GM19467 (cell line): Measurements from ENCODE around the gene CBX7.

Experiments
- ATAC-seq: cut with Tn5 transposase; IDR thresholded peaks from one replicate; pipeline ENCODE4 v1.9.1; 2021; ENCODE audit warnings: mild to moderate bottlenecking, moderate library complexity; ENCODE audit not compliant: unreplicated experiment

Gene CBX7

GRCh38 chr22:39152511-39153219 is at the start of gene CBX7:
TSS of gene CBX7 (minus strand) at chr22:39152680. CDS start at chr22:39152444, 236 bp downstream.
- ATAC-seq = peak; percentile 76

DNA sequence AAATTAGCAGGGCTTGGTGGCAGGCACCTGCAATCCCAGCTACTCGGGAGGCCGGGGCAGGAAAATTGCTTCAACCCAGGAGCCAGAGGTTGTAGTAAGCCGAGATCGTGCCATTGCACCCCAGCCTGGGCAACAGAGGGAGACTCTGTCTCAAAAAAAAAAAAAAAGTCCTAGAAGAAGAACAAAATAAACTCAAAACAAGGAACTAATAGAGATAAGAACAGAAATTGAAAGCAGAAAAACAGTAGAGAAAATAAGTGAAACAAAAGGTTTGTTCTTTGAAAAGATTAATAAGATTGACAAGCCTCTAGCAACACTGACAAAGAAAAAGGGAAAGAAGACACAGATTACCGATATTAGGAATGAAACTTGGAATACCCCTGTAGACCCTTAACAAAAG is 45.1 kb upstream of the CBX7 start:
- ATAC-seq = no peak

DNA sequence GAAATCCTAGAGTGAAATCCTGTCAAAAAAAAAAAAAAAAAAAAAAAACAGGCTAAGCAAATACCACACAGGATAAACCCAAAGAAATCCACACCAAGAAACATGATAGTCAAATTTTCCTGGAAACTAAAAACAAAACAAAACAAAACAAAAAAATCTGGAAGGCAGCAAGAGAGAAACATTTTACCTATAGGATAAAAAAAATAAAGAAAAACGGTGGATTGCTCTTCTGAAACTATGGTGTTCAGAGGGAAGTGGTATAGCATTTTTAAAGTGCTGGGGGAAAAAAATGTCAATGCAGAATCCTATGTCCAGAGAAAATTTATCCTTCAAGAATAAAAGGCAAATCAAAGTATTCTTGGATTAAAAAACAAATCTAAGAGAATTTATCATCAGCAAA is 41.6 kb upstream of the CBX7 start:
- no peak for ATAC-seq

- no peak for ATAC-seq
These were observed 36.3 kb upstream of the CBX7 start for GRCh38 chr22:39188809-39189208.

- ATAC-seq = no peak
These were observed 33.1 kb upstream of the CBX7 start for GRCh38 chr22:39185601-39186012.

DNA sequence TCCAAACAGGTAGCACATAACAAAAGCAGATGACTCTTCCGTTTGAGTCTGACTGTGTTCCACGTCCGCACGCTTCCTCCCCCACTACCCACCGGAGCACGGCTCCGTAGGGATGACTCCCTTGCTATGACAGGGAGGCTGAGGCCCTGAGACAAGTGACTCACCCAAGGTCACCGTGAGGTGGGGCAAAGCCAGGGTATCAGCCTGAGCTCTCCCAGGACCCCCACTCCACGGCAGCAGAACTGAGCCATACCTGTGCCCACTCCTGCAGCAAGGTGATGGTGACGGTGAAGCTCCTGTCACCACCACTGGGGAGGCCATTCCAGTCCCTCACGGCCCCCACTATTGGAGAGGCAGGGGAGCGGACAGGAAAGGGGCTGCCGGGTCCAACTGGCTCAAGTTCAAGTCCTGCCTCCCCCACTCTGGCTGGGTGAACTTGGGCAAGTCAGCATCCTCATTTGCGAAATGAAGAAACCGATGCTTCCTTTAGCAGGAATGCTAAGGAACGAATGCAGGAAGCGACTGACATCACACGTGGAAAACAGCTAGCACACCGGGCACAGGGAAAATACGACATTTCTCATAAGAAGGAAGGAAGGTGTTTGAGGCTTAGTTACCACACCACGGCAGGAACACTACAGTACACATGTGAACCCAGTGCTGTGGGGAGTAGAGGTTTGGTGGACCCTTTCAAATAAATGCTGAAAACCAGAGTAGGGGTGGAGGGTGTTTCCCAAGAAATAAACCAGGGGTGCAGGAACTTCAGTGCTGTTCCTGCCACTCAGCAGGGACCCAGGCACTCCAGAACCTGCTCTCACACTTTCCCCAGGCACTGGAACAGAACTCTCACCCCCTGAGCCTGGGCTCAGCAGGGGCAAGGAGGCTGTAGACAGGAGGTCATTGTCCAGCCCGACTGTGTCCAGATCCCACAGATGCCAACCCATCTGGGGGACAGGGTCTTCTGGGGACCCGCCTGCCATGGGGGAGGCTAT is 32.4 kb upstream of the CBX7 start:
- no peak for ATAC-seq

DNA sequence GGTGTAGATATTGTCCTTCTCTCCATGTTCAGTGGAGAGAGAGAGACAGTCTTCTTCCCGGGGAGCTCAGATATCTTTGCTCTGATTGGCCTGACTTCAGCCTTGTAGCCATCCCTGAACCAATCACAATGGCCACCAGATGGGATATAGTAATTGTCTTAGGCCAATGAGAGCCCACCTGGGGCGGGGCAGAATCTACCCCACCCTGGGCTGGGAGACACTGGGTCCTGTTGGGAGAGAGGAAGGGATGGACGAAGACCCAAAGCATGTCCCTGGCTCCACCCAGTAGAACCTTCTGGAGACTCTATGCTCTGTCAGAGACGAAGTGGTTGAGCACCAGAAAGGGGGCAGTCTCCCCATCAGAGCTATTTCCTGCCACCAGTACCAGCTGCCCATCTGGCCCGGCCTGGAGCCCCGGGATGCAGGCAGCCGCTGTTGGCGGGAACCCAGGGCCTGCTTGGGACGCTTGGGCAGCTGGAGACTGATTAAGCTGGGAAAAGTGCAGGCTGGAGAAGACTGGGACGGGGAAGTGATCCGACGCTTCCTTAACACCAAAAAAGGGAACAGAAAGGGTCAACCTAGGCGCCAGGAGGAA is 31.6 kb upstream of the CBX7 start:
- ATAC-seq = no peak

GRCh38 chr22:39182478-39183030 is 30.1 kb upstream of the CBX7 start:
- ATAC-seq = no peak

DNA sequence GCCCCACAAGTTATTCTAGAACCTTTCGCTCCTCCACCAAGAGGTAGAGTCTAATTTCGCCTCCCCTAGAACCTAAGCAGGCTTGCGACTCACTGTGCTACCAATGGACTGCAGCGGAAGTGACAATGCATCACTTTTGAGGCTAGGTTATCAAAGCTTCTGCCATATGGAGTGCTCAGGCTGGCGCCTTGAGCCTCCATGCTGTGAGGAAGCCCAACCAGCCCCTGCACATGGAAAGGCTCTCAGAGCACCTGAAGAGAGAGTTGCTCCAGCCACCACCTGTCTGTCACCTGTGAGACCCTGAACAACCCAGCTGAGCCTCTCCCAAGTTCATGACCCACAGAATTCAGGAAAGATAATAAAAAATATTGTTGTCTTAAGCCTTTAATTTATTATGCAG is 29.3 kb upstream of the CBX7 start:
- no peak for ATAC-seq

GRCh38 chr22:39181356-39181755 is 28.9 kb upstream of the CBX7 start:
- no peak for ATAC-seq

- no peak for ATAC-seq
These were observed 27.4 kb upstream of the CBX7 start for GRCh38 chr22:39179841-39180335.

DNA sequence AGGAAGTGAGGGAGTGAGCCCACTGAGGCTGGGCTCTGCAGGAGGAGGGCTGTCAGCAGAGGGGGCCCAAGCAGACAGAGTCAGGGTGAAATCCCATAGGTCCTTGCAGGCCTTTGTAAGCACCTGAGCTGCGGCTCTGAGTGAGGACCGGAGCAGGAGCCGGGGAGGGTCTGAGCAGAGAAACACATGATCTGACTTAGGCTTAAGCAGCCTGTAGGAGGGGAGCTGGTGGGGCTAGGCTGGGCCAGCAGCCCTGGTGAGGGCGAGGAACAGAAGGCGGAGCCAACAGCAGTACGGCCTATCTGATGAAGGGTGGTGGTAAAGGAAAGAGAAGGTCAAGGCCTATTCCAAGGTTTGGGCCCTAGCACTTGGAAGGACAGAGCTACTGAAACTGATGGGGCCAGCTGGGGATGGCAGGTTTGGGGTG is 26.9 kb upstream of the CBX7 start:
- no peak for ATAC-seq

GRCh38 chr22:39178206-39179111 is 26.0 kb upstream of the CBX7 start:
- no peak for ATAC-seq

DNA sequence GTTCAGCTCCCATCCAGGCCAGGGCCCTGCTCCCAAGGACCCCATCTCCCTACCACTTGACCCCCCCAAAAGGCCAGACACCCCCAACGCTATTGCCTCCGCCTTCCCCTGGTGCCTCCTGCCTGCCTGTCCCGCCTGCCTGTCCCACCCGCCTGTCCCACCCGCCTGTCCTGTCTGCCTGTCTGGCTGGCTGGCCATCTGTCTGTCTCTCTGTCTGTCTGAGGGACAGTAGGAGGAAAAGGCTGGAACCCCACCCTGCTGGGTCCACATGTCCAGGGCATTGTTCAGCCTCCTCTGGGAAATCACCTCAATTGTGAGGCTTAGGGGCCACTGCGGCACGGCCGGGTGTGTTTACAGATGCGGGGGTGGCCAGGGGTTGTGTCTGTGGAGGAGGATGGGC is 25.3 kb upstream of the CBX7 start:
- no peak for ATAC-seq

DNA sequence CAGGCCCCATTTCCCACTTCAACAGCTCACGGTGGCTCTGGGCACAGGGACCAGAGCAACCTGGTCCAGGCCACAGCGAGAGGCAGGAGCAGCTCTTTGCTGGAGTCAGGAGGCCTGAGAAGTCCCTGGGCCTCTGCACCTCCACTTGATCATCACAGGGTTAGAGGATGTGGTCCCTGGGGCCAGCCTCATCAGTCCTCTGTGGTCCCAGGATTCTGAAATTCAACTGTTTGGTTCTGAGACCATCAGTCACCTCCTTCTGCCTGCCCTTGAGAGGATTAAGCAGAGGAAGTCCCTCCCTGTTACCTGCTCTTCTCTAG is 24.9 kb upstream of the CBX7 start:
- ATAC-seq = no peak

DNA sequence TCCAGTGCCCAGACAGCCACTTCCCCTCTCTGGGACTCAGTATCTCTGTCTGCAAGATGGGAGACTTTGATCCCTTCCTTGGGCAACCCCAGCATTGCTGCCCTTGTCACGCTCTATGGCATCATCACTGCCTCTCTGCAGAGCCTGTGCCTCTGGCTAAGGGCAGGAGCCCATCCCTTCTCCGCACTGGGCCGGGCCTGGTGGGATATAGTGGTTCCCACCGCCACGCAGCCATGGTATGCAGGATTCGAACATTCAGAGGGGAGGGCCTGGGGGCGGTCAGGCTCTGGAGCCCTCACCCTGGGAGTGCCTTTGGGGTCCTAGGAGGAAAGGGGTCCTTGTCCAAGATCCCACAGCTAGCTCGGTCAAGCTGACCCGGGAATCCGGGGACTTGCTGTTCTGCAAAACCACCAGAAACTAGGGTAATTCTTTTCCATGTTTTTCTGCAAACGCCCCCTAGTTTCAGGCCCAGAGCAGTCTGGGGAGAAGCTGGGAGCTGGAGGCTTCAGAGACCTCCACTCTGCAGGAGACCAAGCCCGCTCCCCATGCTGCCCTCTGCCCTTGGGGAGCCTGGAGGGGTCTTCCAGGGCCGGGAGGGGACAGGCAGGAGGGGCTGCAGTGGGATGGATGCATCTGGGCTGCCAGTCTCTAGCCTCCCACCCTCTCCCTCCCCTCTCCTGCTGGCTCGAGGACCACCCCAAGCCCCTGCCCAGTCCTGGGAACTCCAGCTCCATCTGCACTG is 24.4 kb upstream of the CBX7 start:
- no peak for ATAC-seq

- no peak for ATAC-seq
These were observed 23.7 kb upstream of the CBX7 start for GRCh38 chr22:39176143-39176713.

GRCh38 chr22:39175353-39176142 is 23.1 kb upstream of the CBX7 start:
- ATAC-seq = no peak
